GM12872 (cell line): ENCODE measurements around the gene KIFBP.
A peak's percentile ranks its signal among the peaks of the same experiment; 100 is the strongest.

Experiments
- TF ChIP-seq, protein P1 (sequence below): IDR thresholded peaks from 3 replicates; pipeline ENCODE4 v1.5.1; 2011; ENCODE audit warnings: low read depth, mild to moderate bottlenecking, low read length, moderate library complexity; ENCODE audit not compliant: insufficient read depth

The KIFBP gene

DNA sequence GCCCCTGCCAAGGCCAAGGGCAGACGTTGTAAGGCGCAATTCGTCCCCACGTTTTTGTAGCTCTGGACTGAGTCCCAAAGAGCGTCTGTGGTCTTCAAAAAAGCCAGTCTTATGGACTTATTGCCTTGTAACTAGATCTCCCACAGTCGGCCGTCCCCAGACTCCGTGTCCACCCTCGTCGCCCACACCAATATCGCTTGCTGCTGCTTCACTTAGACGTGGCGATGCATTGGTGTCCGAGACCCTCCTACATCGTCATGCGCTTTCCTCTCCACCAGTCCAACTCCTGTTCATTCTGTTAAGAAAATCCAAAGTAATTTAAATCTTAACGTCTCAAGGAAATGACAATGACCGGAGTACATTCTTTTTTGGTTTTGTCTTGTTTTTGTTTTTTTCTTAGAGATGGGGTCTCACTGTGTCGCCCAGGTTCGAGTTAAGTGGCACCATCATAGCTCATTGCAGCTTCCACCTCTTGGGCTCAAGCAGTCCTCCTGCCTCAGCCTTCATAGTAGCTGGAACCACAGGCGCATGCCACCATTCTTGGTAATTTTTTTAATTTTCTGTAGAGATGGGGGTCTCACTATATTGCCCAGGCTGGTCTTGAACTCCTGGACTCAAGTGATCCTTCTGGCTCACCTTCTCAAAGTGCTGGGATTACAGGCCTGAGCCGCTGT, 851 bp downstream of the KIFBP start:
- TF ChIP-seq, protein P1, sequence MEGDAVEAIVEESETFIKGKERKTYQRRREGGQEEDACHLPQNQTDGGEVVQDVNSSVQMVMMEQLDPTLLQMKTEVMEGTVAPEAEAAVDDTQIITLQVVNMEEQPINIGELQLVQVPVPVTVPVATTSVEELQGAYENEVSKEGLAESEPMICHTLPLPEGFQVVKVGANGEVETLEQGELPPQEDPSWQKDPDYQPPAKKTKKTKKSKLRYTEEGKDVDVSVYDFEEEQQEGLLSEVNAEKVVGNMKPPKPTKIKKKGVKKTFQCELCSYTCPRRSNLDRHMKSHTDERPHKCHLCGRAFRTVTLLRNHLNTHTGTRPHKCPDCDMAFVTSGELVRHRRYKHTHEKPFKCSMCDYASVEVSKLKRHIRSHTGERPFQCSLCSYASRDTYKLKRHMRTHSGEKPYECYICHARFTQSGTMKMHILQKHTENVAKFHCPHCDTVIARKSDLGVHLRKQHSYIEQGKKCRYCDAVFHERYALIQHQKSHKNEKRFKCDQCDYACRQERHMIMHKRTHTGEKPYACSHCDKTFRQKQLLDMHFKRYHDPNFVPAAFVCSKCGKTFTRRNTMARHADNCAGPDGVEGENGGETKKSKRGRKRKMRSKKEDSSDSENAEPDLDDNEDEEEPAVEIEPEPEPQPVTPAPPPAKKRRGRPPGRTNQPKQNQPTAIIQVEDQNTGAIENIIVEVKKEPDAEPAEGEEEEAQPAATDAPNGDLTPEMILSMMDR: no peak

DNA sequence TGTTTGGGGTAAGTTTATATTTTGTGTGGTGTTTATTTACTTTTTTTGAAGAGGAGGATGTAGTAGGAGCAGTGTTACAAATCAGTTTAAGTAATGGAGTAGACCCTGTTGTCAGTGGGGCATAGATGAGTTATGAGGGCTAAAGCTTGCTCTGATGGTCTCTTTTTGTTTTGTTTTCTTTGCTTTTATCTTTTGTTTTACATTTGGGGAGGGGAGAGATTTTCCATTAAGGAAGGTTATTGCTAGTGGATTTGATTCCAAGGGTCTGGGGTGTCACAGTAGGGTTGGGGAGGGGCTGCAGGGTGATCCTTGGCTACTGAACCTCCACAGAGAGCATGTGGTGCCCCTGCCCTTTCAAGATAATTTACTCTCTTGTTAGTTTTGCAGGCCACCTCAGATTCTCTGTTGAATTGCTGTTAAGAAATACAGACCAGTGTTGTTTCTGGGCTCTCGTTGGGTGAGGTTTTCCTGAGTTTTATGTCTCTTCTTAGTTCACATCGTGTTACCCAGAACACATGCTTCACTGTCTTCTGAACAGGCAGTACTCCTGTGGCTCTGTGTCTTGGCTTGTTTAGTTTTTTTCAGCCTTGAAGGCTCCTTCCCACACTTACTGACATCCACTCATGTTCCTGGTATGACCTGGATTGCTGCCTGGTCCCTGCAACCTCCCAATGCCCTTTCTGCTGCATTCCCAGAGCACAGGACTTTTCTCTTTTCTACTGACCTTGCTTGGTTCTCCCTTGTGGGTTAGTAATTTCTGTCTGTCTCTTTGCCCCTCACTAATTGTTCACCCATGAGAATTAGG, 4.2 kb downstream of the KIFBP start:
- TF ChIP-seq, protein P1: no peak

DNA sequence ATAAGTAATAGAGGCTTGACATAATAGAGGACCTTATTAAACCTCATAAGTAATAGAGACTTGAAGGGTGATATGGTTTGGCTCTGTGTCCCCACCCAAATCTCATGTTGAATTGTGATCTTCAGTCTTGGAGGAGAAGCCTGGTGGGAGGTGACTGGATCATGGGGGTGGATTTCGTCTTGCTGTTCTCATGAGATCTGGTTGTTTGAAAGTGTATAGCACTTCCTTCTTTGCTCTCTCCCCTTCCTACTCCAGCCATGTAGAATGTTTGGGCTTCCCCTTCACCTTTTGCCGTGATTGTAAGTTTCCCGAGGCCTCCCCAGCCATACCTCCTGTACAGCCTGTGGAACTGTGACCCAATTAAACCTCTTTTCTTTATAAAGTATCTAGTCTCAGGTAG, 8.6 kb downstream of the KIFBP start:
- TF ChIP-seq, protein P1: no peak

DNA sequence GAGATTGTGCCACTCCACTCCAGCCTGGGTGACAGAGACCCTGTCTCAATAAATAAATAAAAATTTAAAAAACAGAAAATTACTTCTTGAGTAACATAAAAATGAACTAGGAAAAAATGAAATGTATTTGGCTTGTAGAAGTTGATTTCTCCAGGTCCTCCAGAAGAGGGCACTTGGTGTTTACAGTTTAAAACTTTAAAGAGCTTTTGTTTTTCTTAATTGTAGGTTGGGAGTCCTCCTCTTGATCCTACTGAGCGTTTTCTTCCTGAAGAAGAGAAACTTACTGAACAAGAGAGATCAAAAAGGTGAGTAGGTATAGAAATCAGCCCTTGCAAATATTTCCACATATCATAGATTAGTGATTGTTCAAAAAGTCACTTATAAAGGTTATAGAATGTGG, 16.2 kb downstream of the KIFBP start:
- TF ChIP-seq, protein P1: peak; percentile 57

DNA sequence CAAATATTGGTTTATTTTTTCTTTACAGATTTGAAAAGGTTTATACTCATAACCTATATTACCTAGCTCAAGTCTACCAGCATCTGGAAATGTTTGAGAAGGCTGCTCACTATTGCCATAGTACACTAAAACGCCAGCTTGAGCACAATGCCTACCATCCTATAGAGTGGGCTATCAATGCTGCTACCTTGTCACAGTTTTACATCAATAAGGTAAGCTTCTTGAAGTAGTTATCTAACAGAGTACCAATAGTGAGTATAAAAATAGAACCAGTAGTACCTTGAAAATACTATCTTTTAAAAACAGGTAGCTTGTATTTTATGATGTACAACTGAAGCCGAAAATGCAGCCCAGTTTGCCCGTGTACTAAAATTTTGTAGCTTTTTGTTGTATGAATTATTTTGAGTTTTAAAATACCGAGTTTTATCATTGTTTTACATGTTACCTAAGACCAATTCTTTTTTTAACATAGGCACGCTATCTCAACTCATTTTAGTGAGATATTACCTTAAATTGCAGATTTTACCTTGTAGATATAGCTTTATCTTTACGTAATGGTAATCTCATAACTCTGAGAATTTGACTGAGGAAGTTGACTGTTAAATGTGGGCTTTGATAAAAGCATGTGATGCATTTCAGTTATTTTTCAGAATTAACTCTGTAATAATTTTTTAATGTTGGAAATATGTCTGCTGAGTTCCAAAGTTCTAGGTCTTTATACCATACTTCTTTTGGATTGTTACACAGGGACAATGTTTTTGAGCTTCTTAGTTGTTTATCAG, 17.3 kb downstream of the KIFBP start:
- TF ChIP-seq, protein P1: no peak

DNA sequence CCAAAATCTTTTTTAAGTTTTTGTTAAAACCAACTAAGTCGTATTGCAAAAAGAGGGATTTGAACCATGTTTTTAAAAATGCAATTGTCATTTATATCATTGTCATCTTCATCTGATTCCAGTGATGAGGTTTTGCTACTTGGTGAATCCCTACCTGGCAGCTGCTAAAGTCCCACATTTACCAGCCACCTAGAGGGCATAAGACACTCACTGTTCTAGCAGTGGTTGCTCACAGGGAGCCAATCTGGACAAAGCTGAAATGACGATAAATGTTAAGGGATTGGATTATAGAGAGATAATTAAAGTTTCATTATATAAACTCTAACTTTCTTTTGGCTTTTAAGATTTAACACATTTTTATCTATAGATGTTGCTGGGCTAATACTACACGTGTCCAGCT, 18.7 kb downstream of the KIFBP start:
- TF ChIP-seq, protein P1: no peak

DNA sequence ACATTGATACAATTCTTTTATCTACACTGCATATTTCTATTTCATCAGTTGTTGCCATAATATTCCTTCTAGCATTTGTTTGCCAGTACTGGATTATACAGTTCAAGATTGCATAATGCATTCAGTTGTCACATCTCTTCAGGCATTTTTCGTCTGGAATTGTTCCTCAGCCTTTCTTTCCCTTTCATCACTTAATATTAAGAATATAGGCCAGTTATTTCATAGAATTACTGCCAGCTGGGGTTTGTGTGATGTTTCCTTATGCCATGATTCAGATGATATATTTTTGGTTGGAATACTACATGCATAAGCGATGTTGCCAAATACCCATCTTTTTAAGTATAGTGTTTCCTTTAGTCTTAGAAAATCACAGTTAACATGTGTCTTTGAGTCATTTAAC, 20.8 kb downstream of the KIFBP start:
- TF ChIP-seq, protein P1: no peak
